NCI-H187 treated with DMSO at 0.1 percent for 48 hours (cell line): Measurements from ENCODE around the gene MYL1.

ENCODE experiments used
- DNase-seq: peaks from one replicate; lab custom pipeline; 2025; lab: John Stamatoyannopoulos, UW

The MYL1 gene

GRCh38 chr2:210315015-210315788, at the start of gene MYL1:
Gene MYL1, minus strand, starts transcription at chr2:210315174. Its CDS starts 132 bp downstream, at chr2:210315042.
- DNase-seq: no peak

- DNase-seq: no peak
These were observed 48.9 kb upstream of the MYL1 start for GRCh38 chr2:210363876-210364275.

- no peak for DNase-seq
These were observed 48.3 kb upstream of the MYL1 start for GRCh38 chr2:210363261-210363660.

GRCh38 chr2:210360412-210360811, 45.4 kb upstream of the MYL1 start:
- no peak for DNase-seq

GRCh38 chr2:210356944-210357343, 42.0 kb upstream of the MYL1 start:
- no peak for DNase-seq

- DNase-seq: no peak
These were observed 22.2 kb upstream of the MYL1 start for GRCh38 chr2:210337159-210337558.

GRCh38 chr2:210324906-210325305, 9.9 kb upstream of the MYL1 start:
- DNase-seq: no peak

GRCh38 chr2:210324458-210324857, 9.5 kb upstream of the MYL1 start:
- no peak for DNase-seq

GRCh38 chr2:210323003-210323402, 8.0 kb upstream of the MYL1 start:
- no peak for DNase-seq

- DNase-seq: no peak
These were observed 3.9 kb upstream of the MYL1 start for GRCh38 chr2:210318891-210319290.

GRCh38 chr2:210318486-210318885, 3.5 kb upstream of the MYL1 start:
- DNase-seq: no peak

- DNase-seq: no peak
These were observed 4.4 kb downstream of the MYL1 start for GRCh38 chr2:210310550-210310949.

GRCh38 chr2:210309548-210310233, 5.3 kb downstream of the MYL1 start:
- no peak for DNase-seq

- no peak for DNase-seq
These were observed 11.5 kb downstream of the MYL1 start for GRCh38 chr2:210303498-210303897.

- no peak for DNase-seq
These were observed 12.6 kb downstream of the MYL1 start for GRCh38 chr2:210302326-210302725.

GRCh38 chr2:210299866-210300373, 15.1 kb downstream of the MYL1 start:
- DNase-seq: no peak

- DNase-seq: no peak
These were observed 26.6 kb downstream of the MYL1 start for GRCh38 chr2:210288408-210288807.

GRCh38 chr2:210287301-210287700, 27.7 kb downstream of the MYL1 start:
- no peak for DNase-seq

- no peak for DNase-seq
These were observed 28.8 kb downstream of the MYL1 start for GRCh38 chr2:210286123-210286680.

- no peak for DNase-seq
These were observed 37.8 kb downstream of the MYL1 start for GRCh38 chr2:210277133-210277532.

GRCh38 chr2:210271300-210271699, 43.7 kb downstream of the MYL1 start:
- no peak for DNase-seq

GRCh38 chr2:210269148-210269547, 45.8 kb downstream of the MYL1 start:
- DNase-seq: no peak

- no peak for DNase-seq
These were observed 46.7 kb downstream of the MYL1 start for GRCh38 chr2:210268281-210268680.
